Posterior vena cava (tissue), 2 donors: ENCODE data around the gene CCDC80. TPM values are rescaled to one million over a fixed set of nuclear protein-coding genes. Genes with fewer than 3 reads are reported as not detected.
"Not testable (repeated sequence)": the region's sequence is repeated elsewhere in the genome, so short reads cannot be mapped to it uniquely, and the experiment has no call there.

Experiments used
- DNase-seq: peaks from one replicate; pipeline ENCODE4 v3.0.0-alpha.2; 2020; ENCODE audit warnings: low spot score
- intact Hi-C, 2 donors: fragments of 100-400 bp; cut with DNase I; formaldehyde crosslinking; loops; one replicate each; pipeline versions ENCODE4 v1.14.1 to v1.14.2; 2022 to 2023
- total RNA-seq, 2 donors: library from RNA; stranded (reverse); fragmentation: NEBNext Ultra II Directional; extraction: Animal tissue kit (Norgen Biotek cat#: 25700); gene quantifications; one replicate each; pipeline ENCODE4 v1.2.1, GENCODE V29; 2021
- donor health status: DM: yes; HTN: yes; CAD: no.
- donor health status: DM: yes; HTN: yes; CAD: no.

CCDC80 gene
- total RNA-seq, 2 donors from 2014 or later, result 294 to 1,773 TPM

GRCh38 chr3:112671930-112672715 is 31.2 kb upstream of the CCDC80 start:
- DNase-seq, result no peak
- intact Hi-C loops, result no loop called here

GRCh38 chr3:112670824-112671223 is 29.9 kb upstream of the CCDC80 start:
- DNase-seq, result no peak
- intact Hi-C loops, result no loop called here

- no peak for DNase-seq
- intact Hi-C loops, result no loop called here
Measured at GRCh38 chr3:112667599-112667998, 26.7 kb upstream of the CCDC80 start.

GRCh38 chr3:112665009-112665408 is 24.1 kb upstream of the CCDC80 start:
- DNase-seq, intact Hi-C loops: not testable (repeated sequence)

GRCh38 chr3:112656043-112656442 is 15.1 kb upstream of the CCDC80 start:
- no peak for DNase-seq
- intact Hi-C loops, result no loop called here

GRCh38 chr3:112654979-112655378 is 14.0 kb upstream of the CCDC80 start:
- intact Hi-C loops, result no loop called here
- no peak for DNase-seq

- intact Hi-C loops, result no loop called here
- no peak for DNase-seq
Measured at GRCh38 chr3:112654492-112654891, 13.5 kb upstream of the CCDC80 start.

- peak; percentile 82 for DNase-seq
- intact Hi-C loops, result no loop called here
Measured at GRCh38 chr3:112653881-112654300, 12.9 kb upstream of the CCDC80 start.

- DNase-seq, result no peak
- intact Hi-C loops, result no loop called here
Measured at GRCh38 chr3:112653209-112653871, 12.4 kb upstream of the CCDC80 start.

- intact Hi-C loops, result no loop called here
- DNase-seq, result no peak
Measured at GRCh38 chr3:112651516-112651915, 10.6 kb upstream of the CCDC80 start.

- intact Hi-C loops, result no loop called here
- DNase-seq, result no peak
Measured at GRCh38 chr3:112651071-112651470, 10.1 kb upstream of the CCDC80 start.

- no peak for DNase-seq
- intact Hi-C loops, result no loop called here
Measured at GRCh38 chr3:112650482-112650881, 9.5 kb upstream of the CCDC80 start.

- DNase-seq, result no peak
- intact Hi-C loops, result no loop called here
Measured at GRCh38 chr3:112649478-112649735, 8.5 kb upstream of the CCDC80 start.

- intact Hi-C loops, result no loop called here
- no peak for DNase-seq
Measured at GRCh38 chr3:112647122-112647521, 6.2 kb upstream of the CCDC80 start.

- intact Hi-C loops, result no loop called here
- DNase-seq, result no peak
Measured at GRCh38 chr3:112646623-112647022, 5.7 kb upstream of the CCDC80 start.

GRCh38 chr3:112644453-112644852 is 3.5 kb upstream of the CCDC80 start:
- no peak for DNase-seq
- intact Hi-C loops, result loop anchor here in 1 of 2 donors (5.0 kb wide), 2 partner anchors 168 to 333 kb away; partner anchors contain the start of gene CD200R1

GRCh38 chr3:112643621-112644240 is 2.8 kb upstream of the CCDC80 start:
- intact Hi-C loops, result loop anchor here in 1 of 2 donors (5.0 kb wide), 2 partner anchors 169 to 334 kb away; partner anchors contain the start of gene CD200R1

GRCh38 chr3:112642912-112643506 is 2.1 kb upstream of the CCDC80 start:
- intact Hi-C loops, result loop anchor here in 1 of 2 donors (5.0 kb wide), 2 partner anchors 169 to 334 kb away; partner anchors contain the start of gene CD200R1
- peak; percentile 93 for DNase-seq

More at GRCh38 chr3:112643621-112644240, 2.8 kb upstream of the CCDC80 start:
- DNase-seq, result no peak

GRCh38 chr3:112640276-112640929 is 540 bp downstream of the CCDC80 start:
- intact Hi-C loops, result loop anchor here in 1 of 2 donors (5.0 kb wide), 2 partner anchors 172 to 337 kb away; partner anchors contain the start of gene CD200R1
- DNase-seq, result no peak
